SK-N-SH treated with all-trans-retinoic acid at 6 μM for 48 hours (cell line): ENCODE results near the gene TARBP1.

Experiments
- ATAC-seq: fragments of 200-7000 bp; cut with Tn5 transposase; 3 replicates; pipeline ENCODE4 v1.9.1; 2020; ENCODE audit warnings: mild to moderate bottlenecking, moderate library complexity
- ARNTL ChIP-seq: fragments of 450-650 bp; formaldehyde crosslinking; IDR thresholded peaks from 2 replicates; pipeline ENCODE4 v1.5.0; 2020; ENCODE audit warnings: low read depth, mild to moderate bottlenecking, moderate library complexity, borderline replicate concordance
- BACH2 ChIP-seq: fragments of 250-450 bp; sonication (Bioruptor Pico); IDR thresholded peaks from 2 replicates; pipeline ENCODE4 v1.9.0; 2021; ENCODE audit warnings: mild to moderate bottlenecking, borderline replicate concordance
- CREB5 ChIP-seq: fragments of 250-450 bp; sonication (Bioruptor Pico); IDR thresholded peaks from 2 replicates; pipeline ENCODE4 v1.5.1; 2020; ENCODE audit warnings: low read depth, mild to moderate bottlenecking, moderate library complexity
- CSDC2 ChIP-seq: fragments of 250-450 bp; sonication (Bioruptor Pico); IDR thresholded peaks from 2 replicates; pipeline ENCODE4 v1.5.0; 2020; ENCODE audit warnings: mild to moderate bottlenecking, moderate library complexity
- CSRNP3 ChIP-seq: fragments of 250-450 bp; sonication (Bioruptor Pico); IDR thresholded peaks from 2 replicates; pipeline ENCODE4 v1.5.1; 2021; ENCODE audit warnings: mild to moderate bottlenecking, moderate library complexity
- ESRRG ChIP-seq: fragments of 250-450 bp; sonication (Bioruptor Pico); IDR thresholded peaks from 2 replicates; pipeline ENCODE4 v1.6.1; 2021; ENCODE audit warnings: mild to moderate bottlenecking
- GLIS3 ChIP-seq: fragments of 250-450 bp; sonication (Bioruptor Pico); IDR thresholded peaks from 2 replicates; pipeline ENCODE4 v1.5.0; 2020; ENCODE audit warnings: mild to moderate bottlenecking, moderate library complexity
- ISL1 ChIP-seq: fragments of 250-450 bp; sonication (Bioruptor Pico); IDR thresholded peaks from 2 replicates; pipeline ENCODE4 v2.1.2; 2022; ENCODE audit warnings: mild to moderate bottlenecking, moderate library complexity
- OSR1 ChIP-seq: fragments of 250-450 bp; sonication (Bioruptor Pico); IDR thresholded peaks from 2 replicates; pipeline ENCODE4 v1.8.0; 2022; ENCODE audit warnings: moderate library complexity, mild to moderate bottlenecking, inconsistent platforms
- PATZ1 ChIP-seq: fragments of 250-450 bp; sonication (Bioruptor Pico); IDR thresholded peaks from 2 replicates; pipeline ENCODE4 v1.8.0; 2020; ENCODE audit warnings: mild to moderate bottlenecking, moderate library complexity, borderline replicate concordance
- PPARA ChIP-seq: fragments of 250-450 bp; sonication (Bioruptor Pico); IDR thresholded peaks from 2 replicates; pipeline ENCODE4 v1.5.0; 2020; ENCODE audit warnings: mild to moderate bottlenecking, borderline replicate concordance
- RARB ChIP-seq: fragments of 250-450 bp; sonication (Bioruptor Pico); IDR thresholded peaks from 2 replicates; pipeline ENCODE4 v1.8.0; 2021; ENCODE audit warnings: mild to moderate bottlenecking, moderate library complexity
- SNAI2 ChIP-seq: fragments of 250-450 bp; sonication (Bioruptor Pico); IDR thresholded peaks from 2 replicates; pipeline ENCODE4 v1.5.0; 2020; ENCODE audit warnings: mild to moderate bottlenecking, moderate library complexity
- TCF4 ChIP-seq: fragments of 250-450 bp; sonication (Bioruptor Pico); IDR thresholded peaks from 2 replicates; pipeline ENCODE4 v1.8.0; 2021; ENCODE audit warnings: mild to moderate bottlenecking, moderate library complexity, borderline replicate concordance
- TOX ChIP-seq: fragments of 250-450 bp; sonication (Bioruptor Pico); IDR thresholded peaks from 2 replicates; pipeline ENCODE4 v1.8.0; 2021; ENCODE audit warnings: mild to moderate bottlenecking, moderate library complexity, borderline replicate concordance
- ZC3H10 ChIP-seq: fragments of 250-450 bp; sonication (Bioruptor Pico); IDR thresholded peaks from 2 replicates; pipeline ENCODE4 v1.5.1; 2021; ENCODE audit warnings: mild to moderate bottlenecking, moderate library complexity
- ZFP3 ChIP-seq: fragments of 250-450 bp; sonication (Bioruptor Pico); IDR thresholded peaks from 2 replicates; pipeline ENCODE4 v1.5.0; 2020; ENCODE audit warnings: mild to moderate bottlenecking, moderate library complexity
- ZFP30 ChIP-seq: fragments of 450-650 bp; formaldehyde crosslinking; IDR thresholded peaks from 2 replicates; pipeline ENCODE4 v1.5.0; 2022; ENCODE audit warnings: mild to moderate bottlenecking, moderate library complexity
- ZNF565 ChIP-seq: fragments of 450-650 bp; formaldehyde crosslinking; conservative IDR thresholded peaks from 2 replicates; pipeline ENCODE4 v1.5.0; 2020; ENCODE audit warnings: low read depth, mild to moderate bottlenecking, moderate library complexity
- ZNF70 ChIP-seq: fragments of 450-650 bp; formaldehyde crosslinking; IDR thresholded peaks from 2 replicates; pipeline ENCODE4 v1.5.0; 2020; ENCODE audit warnings: mild to moderate bottlenecking, moderate library complexity
- ZNF8 ChIP-seq: fragments of 450-650 bp; formaldehyde crosslinking; IDR thresholded peaks from 2 replicates; pipeline ENCODE4 v1.5.0; 2020; ENCODE audit warnings: mild to moderate bottlenecking, moderate library complexity
- TF ChIP-seq, protein P1 (sequence below): fragments of 250-450 bp; sonication (Bioruptor Pico); IDR thresholded peaks from 2 replicates; pipeline ENCODE4 v1.5.0; 2020; ENCODE audit warnings: mild to moderate bottlenecking, moderate library complexity
- TF ChIP-seq, protein P2 (sequence below): fragments of 250-450 bp; sonication (Bioruptor Pico); IDR thresholded peaks from 2 replicates; pipeline ENCODE4 v1.8.0; 2021; ENCODE audit warnings: low read depth, mild to moderate bottlenecking, moderate library complexity, borderline replicate concordance

Gene TARBP1

DNA sequence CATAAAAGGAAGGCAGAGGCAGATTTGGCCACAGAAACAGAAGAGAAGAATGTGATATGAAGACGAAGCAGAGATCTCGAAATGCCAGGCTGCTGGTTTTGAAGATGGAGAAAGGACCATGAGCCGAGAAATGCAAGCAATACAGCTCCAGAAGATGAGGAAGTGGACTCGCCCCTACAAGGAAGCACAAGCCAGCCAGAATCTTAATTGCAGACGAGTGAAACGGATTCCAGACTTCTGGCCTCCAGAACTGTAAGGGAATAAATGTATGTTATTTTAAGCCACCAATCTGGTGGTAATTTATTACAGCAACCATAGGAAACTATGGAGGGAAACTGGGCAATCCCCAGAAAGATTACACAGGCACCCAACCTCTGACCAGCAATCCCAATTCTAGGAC, 24.1 kb downstream of the TARBP1 start:
- ATAC-seq, result no peak
- TF ChIP-seq PPARA (CRISPR knock-in tag) (no peak), ARNTL (CRISPR knock-in tag) (no peak), CSRNP3 (CRISPR knock-in tag) (no peak), ISL1 (CRISPR knock-in tag) (no peak), ZNF565 (CRISPR knock-in tag) (no peak), CSDC2 (CRISPR knock-in tag) (no peak)

DNA sequence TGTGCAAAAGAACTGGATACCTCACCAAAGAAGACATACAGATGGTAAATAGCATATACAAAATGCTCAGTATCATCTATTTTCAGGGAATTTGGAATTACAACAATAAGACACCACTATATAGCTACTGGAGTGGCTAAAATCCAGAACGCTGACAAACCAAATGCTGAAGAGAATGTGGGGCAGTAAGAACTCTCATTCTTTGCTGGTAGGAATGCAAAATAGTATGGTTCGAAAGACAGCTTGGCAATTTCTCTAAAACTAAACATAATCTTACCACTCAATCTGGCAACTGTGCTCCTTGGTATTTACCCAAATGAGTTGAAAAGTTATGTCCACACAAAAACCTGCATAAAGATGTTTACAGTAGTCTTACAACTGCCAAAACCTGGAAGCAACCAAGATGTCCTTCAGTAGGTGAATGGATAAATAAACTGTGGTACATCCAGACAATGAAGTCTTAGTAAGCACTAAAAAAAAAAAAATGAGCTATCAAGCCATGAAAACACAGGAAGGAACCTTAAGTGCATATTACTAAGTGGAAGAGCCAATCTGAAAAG, 26.5 kb downstream of the TARBP1 start:
- ATAC-seq, result no peak
- no peak for TF ChIP-seq ARNTL (CRISPR knock-in tag)
- no peak for TF ChIP-seq CSRNP3 (CRISPR knock-in tag)
- no peak for TF ChIP-seq GLIS3 (CRISPR knock-in tag)
- no peak for TF ChIP-seq RARB (CRISPR knock-in tag)
- TF ChIP-seq TCF4 (CRISPR knock-in tag), result no peak
- no peak for TF ChIP-seq PPARA (CRISPR knock-in tag)
- TF ChIP-seq ESRRG (CRISPR knock-in tag), result no peak

- no peak for ATAC-seq
- TF ChIP-seq CSRNP3 (CRISPR knock-in tag), result no peak
- TF ChIP-seq OSR1, result no peak
- no peak for TF ChIP-seq BACH2 (CRISPR knock-in tag)
- TF ChIP-seq, protein P1, sequence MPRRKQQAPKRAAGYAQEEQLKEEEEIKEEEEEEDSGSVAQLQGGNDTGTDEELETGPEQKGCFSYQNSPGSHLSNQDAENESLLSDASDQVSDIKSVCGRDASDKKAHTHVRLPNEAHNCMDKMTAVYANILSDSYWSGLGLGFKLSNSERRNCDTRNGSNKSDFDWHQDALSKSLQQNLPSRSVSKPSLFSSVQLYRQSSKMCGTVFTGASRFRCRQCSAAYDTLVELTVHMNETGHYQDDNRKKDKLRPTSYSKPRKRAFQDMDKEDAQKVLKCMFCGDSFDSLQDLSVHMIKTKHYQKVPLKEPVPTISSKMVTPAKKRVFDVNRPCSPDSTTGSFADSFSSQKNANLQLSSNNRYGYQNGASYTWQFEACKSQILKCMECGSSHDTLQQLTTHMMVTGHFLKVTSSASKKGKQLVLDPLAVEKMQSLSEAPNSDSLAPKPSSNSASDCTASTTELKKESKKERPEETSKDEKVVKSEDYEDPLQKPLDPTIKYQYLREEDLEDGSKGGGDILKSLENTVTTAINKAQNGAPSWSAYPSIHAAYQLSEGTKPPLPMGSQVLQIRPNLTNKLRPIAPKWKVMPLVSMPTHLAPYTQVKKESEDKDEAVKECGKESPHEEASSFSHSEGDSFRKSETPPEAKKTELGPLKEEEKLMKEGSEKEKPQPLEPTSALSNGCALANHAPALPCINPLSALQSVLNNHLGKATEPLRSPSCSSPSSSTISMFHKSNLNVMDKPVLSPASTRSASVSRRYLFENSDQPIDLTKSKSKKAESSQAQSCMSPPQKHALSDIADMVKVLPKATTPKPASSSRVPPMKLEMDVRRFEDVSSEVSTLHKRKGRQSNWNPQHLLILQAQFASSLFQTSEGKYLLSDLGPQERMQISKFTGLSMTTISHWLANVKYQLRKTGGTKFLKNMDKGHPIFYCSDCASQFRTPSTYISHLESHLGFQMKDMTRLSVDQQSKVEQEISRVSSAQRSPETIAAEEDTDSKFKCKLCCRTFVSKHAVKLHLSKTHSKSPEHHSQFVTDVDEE (CRISPR knock-in tag), result no peak
- no peak for TF ChIP-seq ZFP3
- TF ChIP-seq, protein P2, sequence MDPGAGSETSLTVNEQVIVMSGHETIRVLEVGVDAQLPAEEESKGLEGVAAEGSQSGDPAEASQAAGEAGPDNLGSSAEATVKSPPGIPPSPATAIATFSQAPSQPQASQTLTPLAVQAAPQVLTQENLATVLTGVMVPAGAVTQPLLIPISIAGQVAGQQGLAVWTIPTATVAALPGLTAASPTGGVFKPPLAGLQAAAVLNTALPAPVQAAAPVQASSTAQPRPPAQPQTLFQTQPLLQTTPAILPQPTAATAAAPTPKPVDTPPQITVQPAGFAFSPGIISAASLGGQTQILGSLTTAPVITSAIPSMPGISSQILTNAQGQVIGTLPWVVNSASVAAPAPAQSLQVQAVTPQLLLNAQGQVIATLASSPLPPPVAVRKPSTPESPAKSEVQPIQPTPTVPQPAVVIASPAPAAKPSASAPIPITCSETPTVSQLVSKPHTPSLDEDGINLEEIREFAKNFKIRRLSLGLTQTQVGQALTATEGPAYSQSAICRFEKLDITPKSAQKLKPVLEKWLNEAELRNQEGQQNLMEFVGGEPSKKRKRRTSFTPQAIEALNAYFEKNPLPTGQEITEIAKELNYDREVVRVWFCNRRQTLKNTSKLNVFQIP (CRISPR knock-in tag), result no peak
- no peak for TF ChIP-seq ZFP30 (CRISPR knock-in tag)
- no peak for TF ChIP-seq CREB5
- TF ChIP-seq ZNF70 (CRISPR knock-in tag), result no peak
- TF ChIP-seq RARB (CRISPR knock-in tag), result no peak
- TF ChIP-seq ZNF8 (CRISPR knock-in tag), result no peak
- no peak for TF ChIP-seq ESRRG (CRISPR knock-in tag)
- TF ChIP-seq ARNTL (CRISPR knock-in tag), result no peak
- TF ChIP-seq PPARA (CRISPR knock-in tag), result no peak
- no peak for TF ChIP-seq TOX (CRISPR knock-in tag)
- no peak for TF ChIP-seq ZNF565 (CRISPR knock-in tag)
- no peak for TF ChIP-seq ZC3H10 (CRISPR knock-in tag)
- TF ChIP-seq SNAI2 (CRISPR knock-in tag), result no peak
- TF ChIP-seq PATZ1, result no peak
- TF ChIP-seq ISL1 (CRISPR knock-in tag), result no peak
These were observed 38.6 kb downstream of the TARBP1 start for GRCh38 chr1:234440348-234440747.
